ENCODE results near the gene HOXB13. TPM values are rescaled to one million over a fixed set of nuclear protein-coding genes. Genes with fewer than 3 reads are reported as not detected.

The HOXB13 gene
- polyA plus RNA-seq, 2 of the 4 experiments (the other 2 are of a cell fraction) = 3.2 to 3.5 TPM

- TF ChIP-seq EP300 (IDR thresholded peaks at IDR 0.05) = no peak
- TF ChIP-seq USF2 (IDR thresholded peaks at IDR 0.05) = no peak
- TF ChIP-seq NFE2L2 (conservative IDR thresholded peaks at IDR 0.05; ENCODE audit: low read length) = no peak
- no peak for TF ChIP-seq E2F6 (IDR thresholded peaks at IDR 0.05; ENCODE audit: borderline replicate concordance, low read depth)
- TF ChIP-seq CBX2 (IDR thresholded peaks at IDR 0.05; ENCODE audit: borderline replicate concordance, low read depth) = no peak
- TF ChIP-seq JUN (IDR thresholded peaks at IDR 0.05) = no peak
- TF ChIP-seq HES2 (IDR thresholded peaks at IDR 0.05) = no peak
- TF ChIP-seq ZSCAN20 (CRISPR knock-in tag; IDR thresholded peaks at IDR 0.05) = no peak
- no peak for TF ChIP-seq ZFP36 (IDR thresholded peaks at IDR 0.05; ENCODE audit: borderline replicate concordance, partially characterized antibody)
Observed at GRCh38 chr17:48754500-48755261, 26.1 kb upstream of the HOXB13 start (continued).

- Histone ChIP-seq H3K4me2 (peak overlapping the region; percentile 45), H3K27ac (peak overlapping the region in 1 of 2 experiments; percentile 65; a peak in 3 of 6 replicates), H3K4me1 (peaks cover 42% of the 10 kb centered on the region), H3K9me3 (no peaks in the 10 kb centered on the region), H3K4me3 (no peak overlapping the region)
- no peak for FAIRE-seq
- ChIA-PET CTCF (interaction anchor here (1.0 to 18.5 kb wide), 6 partner anchors 11 to 130 kb away, joined by 3 to 171 read pairs (median 4); partner anchors contain the start of genes PRAC1 and PRAC2), POLR2A (no interaction called here)
- no peak for DNase-seq (ENCODE audit: low read depth in 1 of 2, low spot score in 1 of 2)
- 57% methylated on average over 22 of the region's 22 CpGs for WGBS (ENCODE audit: missing lambda C conversion rate)
- no peak for TF ChIP-seq FOSL2 (IDR thresholded peaks at IDR 0.05)
- peak; percentile 20; the same call in 1 of the 2 replicates for TF ChIP-seq FOSL2 (CRISPR knock-in tag; IDR thresholded peaks at IDR 0.05)
- TF ChIP-seq ESRRA (IDR thresholded peaks at IDR 0.05; ENCODE audit: borderline replicate concordance, low read length) = no peak
- ATAC-seq = peak in 1 of 2 experiments; percentile 39; a peak in 3 of 6 replicates
Observed at GRCh38 chr17:48753794-48754499, 25.4 kb upstream of the HOXB13 start.

- H3K27ac ChIP-seq = peak overlapping the region in 1 of 2 experiments; percentile 37; a peak in 2 of 6 replicates
Observed at GRCh38 chr17:48752399-48753288, 24.1 kb upstream of the HOXB13 start.

GRCh38 chr17:48751733-48752398 is 23.3 kb upstream of the HOXB13 start:
- Histone ChIP-seq H3K4me2 (0 out of 3 replicates have a peak overlapping the region, but pooled peaks have one; percentile 9), H3K4me3 (no peak overlapping the region), H3K9me3 (no peaks in the 10 kb centered on the region), H3K27ac (peak overlapping the region in 1 of 2 experiments; percentile 37; a peak in 2 of 6 replicates), H3K4me1 (peaks cover 32% of the 10 kb centered on the region)
- peak in 1 of 2 experiments; percentile 9; a peak in 3 of 6 replicates for ATAC-seq
- ChIA-PET CTCF (interaction anchor here (1.1 to 4.3 kb wide), 14 partner anchors 12 to 133 kb away, joined by 3 to 24 read pairs (median 9); partner anchors contain the start of gene PRAC2), POLR2A (no interaction called here)
- FAIRE-seq = no peak
- WGBS (ENCODE audit: missing lambda C conversion rate) = 69% methylated on average over 13 of the region's 13 CpGs
- DNase-seq (ENCODE audit: low read depth in 1 of 2, low spot score in 1 of 2) = no peak
- no peak for TF ChIP-seq HMGXB4 (CRISPR knock-in tag; IDR thresholded peaks at IDR 0.05; ENCODE audit: borderline replicate concordance)
- no peak for TF ChIP-seq FOSB (CRISPR knock-in tag; IDR thresholded peaks at IDR 0.05)
- TF ChIP-seq HOXA7 (CRISPR knock-in tag; IDR thresholded peaks at IDR 0.05) = no peak
- no peak for TF ChIP-seq MAZ (IDR thresholded peaks at IDR 0.05; ENCODE audit: borderline replicate concordance, low read depth, low read length)

More at GRCh38 chr17:48752399-48753288, 24.1 kb upstream of the HOXB13 start:
- Histone ChIP-seq H3K4me2 (no peak overlapping the region), H3K4me3 (no peak overlapping the region), H3K9me3 (no peaks in the 10 kb centered on the region), H3K4me1 (peaks cover 39% of the 10 kb centered on the region)
- 86% methylated on average over 41 of the region's 43 CpGs for WGBS (ENCODE audit: missing lambda C conversion rate)
- ChIA-PET CTCF (interaction anchor here (0.7 to 3.0 kb wide), 10 partner anchors 9 to 126 kb away, joined by 3 to 21 read pairs (median 6); partner anchors contain the start of gene PRAC2), POLR2A (no interaction called here)
- no peak for DNase-seq (ENCODE audit: low read depth in 1 of 2, low spot score in 1 of 2)
- FAIRE-seq = no peak
- no peak for TF ChIP-seq KDM1A (IDR thresholded peaks at IDR 0.05; ENCODE audit: low read depth)
- ATAC-seq = no peak; a peak in 1 of 6 replicates

Data from A549 (cell line).